ENCODE results near the gene PLK5.
"Not testable (repeated sequence)": the region's sequence is repeated elsewhere in the genome, so short reads cannot be mapped to it uniquely, and the experiment has no call there.

PLK5 gene

GRCh38 chr19:1523412-1524286 is at the start of gene PLK5:
Gene PLK5, plus strand, starts transcription at chr19:1524077. Its CDS starts 2,920 bp downstream, at chr19:1526997.
- DNase-seq = no peak

GRCh38 chr19:1474765-1475351 is 49.0 kb upstream of the PLK5 start:
- no peak for DNase-seq

GRCh38 chr19:1475751-1476437 is 48.0 kb upstream of the PLK5 start:
- DNase-seq = no peak

- not testable (repeated sequence) for DNase-seq
Observed at GRCh38 chr19:1477056-1477455, 46.8 kb upstream of the PLK5 start.

GRCh38 chr19:1478934-1479707 is 44.8 kb upstream of the PLK5 start, which contains the start of gene C19orf25:
Gene C19orf25, minus strand, starts transcription at chr19:1479215. Its CDS starts 312 bp downstream, at chr19:1478903.
- peak; percentile 95 for DNase-seq

GRCh38 chr19:1481224-1481892 is 42.5 kb upstream of the PLK5 start:
- no peak for DNase-seq

GRCh38 chr19:1481893-1482360 is 42.0 kb upstream of the PLK5 start:
- DNase-seq = no peak

- no peak for DNase-seq
Observed at GRCh38 chr19:1482361-1483130, 41.3 kb upstream of the PLK5 start.

GRCh38 chr19:1483131-1483978 is 40.5 kb upstream of the PLK5 start:
- DNase-seq = no peak

GRCh38 chr19:1483979-1484428 is 39.9 kb upstream of the PLK5 start:
- DNase-seq = no peak

- no peak for DNase-seq
Observed at GRCh38 chr19:1486720-1487575, 36.9 kb upstream of the PLK5 start.

GRCh38 chr19:1487576-1488281 is 36.1 kb upstream of the PLK5 start:
- DNase-seq = no peak

GRCh38 chr19:1488282-1488601 is 35.6 kb upstream of the PLK5 start:
- no peak for DNase-seq

GRCh38 chr19:1489463-1490310 is 34.2 kb upstream of the PLK5 start:
- no peak for DNase-seq

- DNase-seq = peak; percentile 99
Observed at GRCh38 chr19:1490311-1491113, 33.4 kb upstream of the PLK5 start, which contains the start of gene PCSK4. Gene PCSK4, minus strand, starts transcription at chr19:1490350. Its CDS starts 4 bp downstream, at chr19:1490346.

- no peak for DNase-seq
Observed at GRCh38 chr19:1491114-1491848, 32.6 kb upstream of the PLK5 start, which contains the start of gene REEP6. Gene REEP6, plus strand, starts transcription at chr19:1491181. Its CDS starts 89 bp downstream, at chr19:1491270.
